DMS153 treated with DMSO at 0.1 percent for 48 hours (cell line): Measurements from ENCODE around the gene RSU1.

ENCODE experiments used
- DNase-seq: peaks from one replicate; lab custom pipeline; 2025; ENCODE audit not compliant: unreplicated experiment; lab: John Stamatoyannopoulos, UW

Gene RSU1

GRCh38 chr10:16685551-16685950 lies 131.7 kb downstream of the RSU1 start:
- no peak for DNase-seq

GRCh38 chr10:16681521-16681920 lies 135.7 kb downstream of the RSU1 start:
- DNase-seq, result no peak

GRCh38 chr10:16679511-16679910 lies 137.7 kb downstream of the RSU1 start:
- DNase-seq, result no peak

GRCh38 chr10:16675334-16675733 lies 141.9 kb downstream of the RSU1 start:
- DNase-seq, result no peak

- peak; percentile 38 for DNase-seq
Measured at GRCh38 chr10:16674147-16674703, 143.0 kb downstream of the RSU1 start.

GRCh38 chr10:16673443-16673842 lies 143.8 kb downstream of the RSU1 start:
- peak; percentile 74 for DNase-seq

- no peak for DNase-seq
Measured at GRCh38 chr10:16663444-16663843, 153.8 kb downstream of the RSU1 start.

- no peak for DNase-seq
Measured at GRCh38 chr10:16662923-16663322, 154.3 kb downstream of the RSU1 start.

- no peak for DNase-seq
Measured at GRCh38 chr10:16656895-16657294, 160.3 kb downstream of the RSU1 start.

GRCh38 chr10:16653224-16653623 lies 164.0 kb downstream of the RSU1 start:
- no peak for DNase-seq

- no peak for DNase-seq
Measured at GRCh38 chr10:16652154-16652553, 165.1 kb downstream of the RSU1 start.

GRCh38 chr10:16649757-16650156 lies 167.5 kb downstream of the RSU1 start:
- DNase-seq, result no peak

GRCh38 chr10:16648366-16648765 lies 168.9 kb downstream of the RSU1 start:
- DNase-seq, result no peak

GRCh38 chr10:16646181-16647059 lies 170.8 kb downstream of the RSU1 start:
- no peak for DNase-seq

GRCh38 chr10:16644146-16644545 lies 173.1 kb downstream of the RSU1 start:
- no peak for DNase-seq

GRCh38 chr10:16643502-16643901 lies 173.7 kb downstream of the RSU1 start:
- DNase-seq, result no peak

- no peak for DNase-seq
Measured at GRCh38 chr10:16640153-16640552, 177.1 kb downstream of the RSU1 start.

- DNase-seq, result no peak
Measured at GRCh38 chr10:16639471-16639870, 177.8 kb downstream of the RSU1 start.

GRCh38 chr10:16632996-16633395 lies 184.2 kb downstream of the RSU1 start:
- no peak for DNase-seq

GRCh38 chr10:16626697-16627096 lies 190.5 kb downstream of the RSU1 start:
- DNase-seq, result no peak

GRCh38 chr10:16612981-16613355 lies 204.3 kb downstream of the RSU1 start:
- no peak for DNase-seq

- no peak for DNase-seq
Measured at GRCh38 chr10:16612115-16612980, 204.9 kb downstream of the RSU1 start.
